Naive B cell (primary cell): ENCODE results near the gene BST1. TPM values are rescaled to one million over a fixed set of nuclear protein-coding genes. Genes with fewer than 3 reads are reported as not detected.
A peak's percentile ranks its signal among the peaks of the same experiment; 100 is the strongest.

Experiments
- ATAC-seq, 2 donors: fragments of 150-1000 bp; cut with Tn5 transposase; 2 replicates each; pipeline ENCODE4 v1.10.0; 2021; ENCODE audit warnings: low read depth in 2 of 2, mild to moderate bottlenecking in 2 of 2, moderate library complexity in 2 of 2
- DNase-seq: peaks from one replicate; pipeline ENCODE4 v3.0.0; 2022
- H3K27ac Mint-ChIP-seq, 6 donors: one replicate each; pipeline ENCODE4 v1.8.0; 2020 to 2022; ENCODE audit warnings: mild to moderate bottlenecking in 6 of 6, mixed read lengths in 6 of 6, moderate library complexity in 5 of 6, inconsistent platforms in 2 of 6
- H3K27me3 Mint-ChIP-seq, 3 donors: one replicate each; pipeline ENCODE4 v1.8.0; 2021 to 2022; ENCODE audit warnings: mixed read lengths in 3 of 3, mild to moderate bottlenecking in 1 of 3
- H3K36me3 Mint-ChIP-seq, 2 donors: one replicate each; pipeline ENCODE4 v1.8.0; 2020 to 2022; ENCODE audit warnings: mixed read lengths in 2 of 2, inconsistent platforms in 1 of 2, mild to moderate bottlenecking in 1 of 2
- H3K4me1 Mint-ChIP-seq, 3 donors: one replicate each; pipeline ENCODE4 v1.8.0; 2020 to 2022; ENCODE audit warnings: mixed read lengths in 3 of 3, inconsistent platforms in 1 of 3, mild to moderate bottlenecking in 1 of 3, moderate library complexity in 1 of 3
- H3K4me3 Mint-ChIP-seq, 8 donors: one replicate each; pipeline ENCODE4 v1.8.0; 2020 to 2022; ENCODE audit warnings: mild to moderate bottlenecking in 8 of 8, mixed read lengths in 8 of 8, moderate library complexity in 8 of 8, inconsistent platforms in 2 of 8
- H3K9me3 Mint-ChIP-seq, 7 donors: one replicate each; pipeline ENCODE4 v1.8.0; 2020 to 2022; ENCODE audit warnings: mixed read lengths in 7 of 7, mild to moderate bottlenecking in 5 of 7, inconsistent platforms in 2 of 7, moderate library complexity in 1 of 7
- polyA plus RNA-seq, 6 donors: library from polyadenylated mRNA; unstranded; fragments of 300-500 nt; fragmentation: Illumina TruSeq; gene quantifications; one replicate each; pipeline ENCODE4 v1.2.3, GENCODE V29; 2021; ENCODE audit warnings: low read depth in 6 of 6

The BST1 gene
- polyA plus RNA-seq, 6 donors from 2014 or later: 0.29 to 2.4 (median 0.46) TPM

DNA sequence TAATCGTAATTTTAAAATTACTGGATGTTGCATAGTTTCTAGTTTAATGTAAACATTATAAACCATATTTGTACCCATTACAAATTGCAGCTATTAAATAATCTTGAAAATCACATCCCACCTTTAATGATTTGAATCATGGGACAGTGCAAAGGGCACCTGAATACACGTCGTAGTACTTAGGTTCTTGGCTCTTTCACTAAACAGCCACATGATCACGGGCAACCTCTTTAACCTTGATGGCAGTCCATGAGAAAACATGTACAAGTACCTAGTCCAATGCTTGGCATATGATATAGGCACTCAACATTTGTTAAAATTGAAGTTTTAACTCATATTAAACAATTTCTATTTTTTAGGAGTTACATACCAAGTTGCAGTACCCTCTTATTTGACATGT is 35.9 kb upstream of the BST1 start:
- Mint-ChIP-seq H3K27ac (no peak overlapping the region), H3K27me3 (no peaks in the 10 kb centered on the region), H3K36me3 (no peaks in the 10 kb centered on the region), H3K4me1 (peaks cover 8 to 24% (median 23%) of the 10 kb centered on the region in 3 donors), H3K4me3 (no peak overlapping the region), H3K9me3 (no peaks in the 10 kb centered on the region)
- no peak for DNase-seq
- no peak for ATAC-seq

- H3K9me3 Mint-ChIP-seq: no peaks in the 10 kb centered on the region
- H3K4me1 Mint-ChIP-seq: peaks cover 8 to 24% (median 23%) of the 10 kb centered on the region in 3 donors
- H3K27me3 Mint-ChIP-seq: no peaks in the 10 kb centered on the region
- H3K36me3 Mint-ChIP-seq: no peaks in the 10 kb centered on the region
- H3K27ac Mint-ChIP-seq: peak overlapping the region in 1 of 6 donors; percentile 15
- ATAC-seq: no peak
- no peak overlapping the region for H3K4me3 Mint-ChIP-seq
- no peak for DNase-seq
Measured at GRCh38 chr4:15668566-15669435, 34.1 kb upstream of the BST1 start.

- Mint-ChIP-seq H3K9me3 (no peaks in the 10 kb centered on the region), H3K4me1 (peaks cover 12 to 39% (median 27%) of the 10 kb centered on the region in 3 donors), H3K4me3 (peak overlapping the region in 6 of 8 donors; percentile 20 to 72 (median 48)), H3K36me3 (no peaks in the 10 kb centered on the region), H3K27ac (peak overlapping the region in 1 of 6 donors; percentile 56), H3K27me3 (no peaks in the 10 kb centered on the region)
- DNase-seq (no peak), ATAC-seq (peak; percentile 28 to 39)
Measured at GRCh38 chr4:15670576-15670975, 32.3 kb upstream of the BST1 start.

DNA sequence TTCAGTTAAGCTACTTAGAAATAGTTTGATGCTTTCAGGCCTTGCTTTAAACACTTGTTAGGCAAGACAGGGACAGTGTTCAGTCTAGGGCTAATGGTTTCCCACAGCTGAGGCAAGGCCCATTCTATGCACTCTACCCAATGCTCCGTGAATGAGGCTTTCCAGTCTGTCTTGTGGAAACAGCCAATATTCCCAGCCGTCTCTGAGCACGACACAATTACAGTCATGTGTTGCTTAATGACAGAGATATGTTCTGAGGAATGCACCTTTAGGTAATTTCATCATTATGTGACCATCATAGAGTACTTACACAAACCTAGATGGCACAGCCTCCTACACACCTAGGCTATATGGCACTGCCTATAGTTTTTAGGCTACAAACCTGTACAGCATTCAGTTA is 30.8 kb upstream of the BST1 start:
- ATAC-seq: no peak
- Mint-ChIP-seq H3K4me3 (no peak overlapping the region), H3K4me1 (peaks cover 12 to 39% (median 27%) of the 10 kb centered on the region in 3 donors)

DNA sequence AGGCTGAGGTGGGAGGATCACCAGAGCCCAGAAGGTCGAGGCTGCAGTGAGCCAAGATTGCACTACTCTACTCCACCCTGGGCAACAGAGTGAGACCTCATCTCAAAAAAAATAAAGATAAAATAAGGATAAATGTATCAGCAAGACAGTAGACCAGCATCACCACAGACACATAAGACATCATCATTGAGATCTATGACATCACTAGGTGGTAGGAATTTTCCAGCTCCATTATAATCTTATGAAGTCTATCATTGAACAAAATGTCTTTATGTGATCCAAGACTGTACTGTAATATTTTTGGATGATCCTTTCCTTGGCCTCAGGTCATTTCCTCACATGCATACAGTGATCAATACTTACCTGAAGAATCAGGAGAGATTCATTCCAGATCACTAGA is 29.5 kb upstream of the BST1 start:
- ATAC-seq: no peak
- Mint-ChIP-seq H3K4me1 (peaks cover 12 to 39% (median 27%) of the 10 kb centered on the region in 3 donors), H3K27ac (no peak overlapping the region), H3K4me3 (no peak overlapping the region), H3K9me3 (no peaks in the 10 kb centered on the region), H3K36me3 (no peaks in the 10 kb centered on the region), H3K27me3 (no peaks in the 10 kb centered on the region)
- no peak for DNase-seq

More for the DNA sequence above, 30.8 kb upstream of the BST1 start:
- no peak for DNase-seq
- peak overlapping the region in 2 of 6 donors; percentile 8 to 46 for H3K27ac Mint-ChIP-seq
- H3K36me3 Mint-ChIP-seq: no peaks in the 10 kb centered on the region
- H3K9me3 Mint-ChIP-seq: no peaks in the 10 kb centered on the region
- H3K27me3 Mint-ChIP-seq: no peaks in the 10 kb centered on the region

GRCh38 chr4:15674046-15674445 is 28.8 kb upstream of the BST1 start:
- H3K27me3 Mint-ChIP-seq: no peaks in the 10 kb centered on the region
- no peaks in the 10 kb centered on the region for H3K36me3 Mint-ChIP-seq
- H3K4me1 Mint-ChIP-seq: peaks cover 12 to 39% (median 27%) of the 10 kb centered on the region in 3 donors
- peak overlapping the region in 1 of 6 donors; percentile 38 for H3K27ac Mint-ChIP-seq
- no peak for DNase-seq
- no peak overlapping the region for H3K4me3 Mint-ChIP-seq
- no peaks in the 10 kb centered on the region for H3K9me3 Mint-ChIP-seq
- no peak for ATAC-seq

DNA sequence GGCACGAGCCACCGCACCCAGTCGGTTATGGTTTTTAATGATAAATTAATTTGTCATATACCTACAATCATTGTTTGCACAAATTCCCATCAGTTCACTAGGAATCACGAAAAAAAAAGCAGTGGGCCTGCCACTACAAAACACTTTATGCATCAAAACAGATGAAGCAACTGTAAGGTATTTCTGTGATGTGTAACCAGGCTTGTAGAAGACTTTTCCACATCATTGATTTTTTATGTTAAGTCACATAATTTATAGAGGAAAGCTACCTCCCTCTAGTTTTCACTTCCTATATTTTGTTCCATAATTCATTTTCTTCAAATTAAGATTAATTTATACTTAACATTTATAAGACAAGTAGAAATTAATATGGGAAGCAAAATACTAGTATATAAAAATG is 27.9 kb upstream of the BST1 start:
- peak overlapping the region in 7 of 8 donors; percentile 35 to 75 (median 61) for H3K4me3 Mint-ChIP-seq

DNA sequence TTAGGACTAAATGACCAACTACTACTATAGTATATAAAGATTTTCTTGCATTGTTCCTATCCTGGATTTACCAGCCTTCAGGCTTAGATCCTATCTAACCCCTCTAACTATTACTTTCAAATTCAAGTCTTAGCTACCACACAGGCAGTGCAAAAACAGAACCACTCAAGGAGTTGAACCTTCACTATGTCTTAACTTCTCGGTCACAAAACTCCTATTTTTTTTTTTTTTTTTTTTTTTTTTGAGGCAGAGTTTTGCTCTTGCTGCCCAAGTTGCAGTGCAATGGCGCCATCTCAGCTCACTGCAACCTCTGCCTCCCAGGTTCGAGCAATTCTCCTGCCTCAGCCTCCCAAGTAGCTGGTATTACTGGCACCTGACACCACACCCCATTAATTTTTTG is 27.5 kb upstream of the BST1 start:
- Mint-ChIP-seq H3K4me1 (peaks cover 12 to 34% (median 29%) of the 10 kb centered on the region in 3 donors), H3K27me3 (no peaks in the 10 kb centered on the region), H3K27ac (peak overlapping the region in 2 of 6 donors; percentile 67 to 74), H3K4me3 (peak overlapping the region in 4 of 8 donors; percentile 30 to 57 (median 35)), H3K36me3 (no peaks in the 10 kb centered on the region), H3K9me3 (no peaks in the 10 kb centered on the region)
- ATAC-seq (peak in 1 of 2 donors; percentile 49), DNase-seq (no peak)

More for the DNA sequence above, 27.9 kb upstream of the BST1 start:
- ATAC-seq (peak; percentile 64 to 85), DNase-seq (peak; percentile 13)
- no peaks in the 10 kb centered on the region for H3K27me3 Mint-ChIP-seq
- peak overlapping the region in 5 of 6 donors; percentile 60 to 86 (median 81) for H3K27ac Mint-ChIP-seq
- H3K36me3 Mint-ChIP-seq: no peaks in the 10 kb centered on the region
- no peaks in the 10 kb centered on the region for H3K9me3 Mint-ChIP-seq
- peaks cover 12 to 38% (median 30%) of the 10 kb centered on the region in 3 donors for H3K4me1 Mint-ChIP-seq

DNA sequence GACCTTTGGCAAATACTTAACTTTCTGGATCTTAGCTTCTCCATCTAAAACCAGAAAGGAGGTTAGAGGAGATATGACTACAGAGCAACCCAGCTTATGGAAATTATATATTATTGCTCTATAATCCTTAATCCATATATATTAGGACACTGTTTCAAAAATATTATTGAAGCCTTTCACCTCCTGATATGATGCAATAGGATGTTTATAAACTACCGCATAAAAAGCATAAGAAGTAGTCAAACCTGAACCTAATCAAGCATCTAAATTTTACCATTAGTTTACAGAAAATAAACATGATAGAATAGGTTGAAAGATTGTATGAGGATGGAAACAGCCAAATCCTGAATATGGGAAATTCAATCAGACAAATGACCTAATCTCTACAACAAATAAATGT is 26.8 kb upstream of the BST1 start:
- DNase-seq: no peak
- no peak for ATAC-seq
- Mint-ChIP-seq H3K27ac (no peak overlapping the region), H3K27me3 (no peaks in the 10 kb centered on the region), H3K4me1 (peaks cover 12 to 27% (median 24%) of the 10 kb centered on the region in 3 donors), H3K9me3 (no peaks in the 10 kb centered on the region), H3K36me3 (no peaks in the 10 kb centered on the region), H3K4me3 (no peak overlapping the region)

GRCh38 chr4:15676899-15677298 is 26.0 kb upstream of the BST1 start:
- H3K4me3 Mint-ChIP-seq: no peak overlapping the region
- H3K27me3 Mint-ChIP-seq: no peaks in the 10 kb centered on the region
- H3K36me3 Mint-ChIP-seq: no peaks in the 10 kb centered on the region
- H3K27ac Mint-ChIP-seq: no peak overlapping the region
- H3K4me1 Mint-ChIP-seq: peaks cover 12 to 25% (median 20%) of the 10 kb centered on the region in 3 donors
- no peak for ATAC-seq
- no peak for DNase-seq
- H3K9me3 Mint-ChIP-seq: no peaks in the 10 kb centered on the region

DNA sequence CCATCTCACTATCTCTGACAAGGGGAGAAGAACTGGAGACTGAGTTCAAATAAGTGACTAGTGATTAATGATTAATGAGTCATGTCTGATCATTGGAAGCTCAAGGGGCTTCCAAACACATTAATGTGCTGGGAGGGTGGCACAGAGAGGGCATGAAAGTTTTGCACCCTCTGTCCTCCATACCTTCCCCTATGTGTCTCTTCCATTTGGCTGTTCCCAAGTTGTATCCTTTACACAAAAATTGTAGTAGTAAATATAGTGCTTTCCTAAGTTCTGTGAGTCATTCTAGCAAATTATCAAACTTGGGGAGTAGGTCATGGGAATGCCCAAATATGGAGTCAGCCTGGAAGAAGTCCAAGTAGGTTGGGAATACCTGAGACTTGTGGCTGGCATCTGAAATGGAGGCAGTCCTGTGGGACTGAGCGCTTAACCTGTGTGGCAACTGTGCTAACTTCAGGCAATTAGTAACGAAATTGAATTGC is 25.3 kb upstream of the BST1 start:
- ATAC-seq (no peak), DNase-seq (no peak)
- no peaks in the 10 kb centered on the region for H3K27me3 Mint-ChIP-seq
- no peak overlapping the region for H3K27ac Mint-ChIP-seq
- H3K9me3 Mint-ChIP-seq: no peaks in the 10 kb centered on the region
- no peaks in the 10 kb centered on the region for H3K36me3 Mint-ChIP-seq
- H3K4me3 Mint-ChIP-seq: peak overlapping the region in 1 of 8 donors; percentile 57
- peaks cover 17 to 32% (median 26%) of the 10 kb centered on the region in 3 donors for H3K4me1 Mint-ChIP-seq

- Mint-ChIP-seq H3K4me3 (peak overlapping the region; percentile 96 to 100 (median 98)), H3K27me3 (no peaks in the 10 kb centered on the region), H3K36me3 (no peaks in the 10 kb centered on the region), H3K9me3 (no peaks in the 10 kb centered on the region), H3K4me1 (peaks cover 21 to 41% (median 28%) of the 10 kb centered on the region in 3 donors), H3K27ac (peak overlapping the region in 2 of 6 donors; percentile 94 to 99)
- ATAC-seq (no peak), DNase-seq (no peak)
Measured at GRCh38 chr4:15681067-15681371, 21.8 kb upstream of the BST1 start.

- DNase-seq (peak; percentile 93), ATAC-seq (peak; percentile 98 to 99)
- Mint-ChIP-seq H3K27ac (peak within 1 kb of the TSS; percentile 88 to 99 (median 94)), H3K36me3 (peaks cover 0 to 4% of the 10 kb centered on the region in 2 donors), H3K27me3 (no peaks in the 10 kb centered on the region), H3K4me1 (peaks cover 21 to 47% (median 28%) of the 10 kb centered on the region in 3 donors), H3K4me3 (peak within 1 kb of the TSS; percentile 96 to 100 (median 98)), H3K9me3 (no peaks in the 10 kb centered on the region)
Measured at GRCh38 chr4:15681372-15682241, 21.3 kb upstream of the BST1 start, which contains the start of gene FAM200B. FAM200B (plus strand) TSS chr4:15681827; CDS start chr4:15686978, 5,151 bp downstream.
